ENCODE results near the gene FEN1.

The FEN1 gene

GRCh38 chr11:61746442-61747191 lies 46.1 kb upstream of the FEN1 start:
- no peak for DNase-seq (ENCODE audit: low spot score)
- TF ChIP-seq CTCF (IDR thresholded peaks at IDR 0.05; ENCODE audit: extremely low read depth, insufficient read depth, missing control alignments): no peak
- in situ Hi-C loops (cut with MboI; ENCODE audit: low pct_unique_long_range_greater_than_20kb, low sequenced_read_pairs, unreplicated experiment): no loop called here

GRCh38 chr11:61747192-61747966 lies 45.3 kb upstream of the FEN1 start:
- TF ChIP-seq CTCF (IDR thresholded peaks at IDR 0.05; ENCODE audit: extremely low read depth, insufficient read depth, missing control alignments): peak; percentile 94
- in situ Hi-C loops (cut with MboI; ENCODE audit: low pct_unique_long_range_greater_than_20kb, low sequenced_read_pairs, unreplicated experiment): no loop called here
- DNase-seq (ENCODE audit: low spot score): peak; percentile 89

GRCh38 chr11:61747967-61748285 lies 44.8 kb upstream of the FEN1 start:
- in situ Hi-C loops (cut with MboI; ENCODE audit: low pct_unique_long_range_greater_than_20kb, low sequenced_read_pairs, unreplicated experiment): no loop called here
- DNase-seq (ENCODE audit: low spot score): no peak
- TF ChIP-seq CTCF (IDR thresholded peaks at IDR 0.05; ENCODE audit: extremely low read depth, insufficient read depth, missing control alignments): no peak

- DNase-seq (ENCODE audit: low spot score): no peak
- TF ChIP-seq CTCF (IDR thresholded peaks at IDR 0.05; ENCODE audit: extremely low read depth, insufficient read depth, missing control alignments): no peak
- in situ Hi-C loops (cut with MboI; ENCODE audit: low pct_unique_long_range_greater_than_20kb, low sequenced_read_pairs, unreplicated experiment): no loop called here
Measured at GRCh38 chr11:61749591-61750217, 43.0 kb upstream of the FEN1 start.

- no peak for TF ChIP-seq CTCF (IDR thresholded peaks at IDR 0.05; ENCODE audit: extremely low read depth, insufficient read depth, missing control alignments)
- DNase-seq (ENCODE audit: low spot score): no peak
- in situ Hi-C loops (cut with MboI; ENCODE audit: low pct_unique_long_range_greater_than_20kb, low sequenced_read_pairs, unreplicated experiment): no loop called here
Measured at GRCh38 chr11:61750631-61751273, 42.0 kb upstream of the FEN1 start.

GRCh38 chr11:61751384-61751783 lies 41.3 kb upstream of the FEN1 start:
- DNase-seq (ENCODE audit: low spot score): no peak
- no peak for TF ChIP-seq CTCF (IDR thresholded peaks at IDR 0.05; ENCODE audit: extremely low read depth, insufficient read depth, missing control alignments)
- in situ Hi-C loops (cut with MboI; ENCODE audit: low pct_unique_long_range_greater_than_20kb, low sequenced_read_pairs, unreplicated experiment): no loop called here
